Spleen (tissue), 11 donors: ENCODE data around the gene DYNLRB1. TPM values are rescaled to one million over a fixed set of nuclear protein-coding genes. Genes with fewer than 3 reads are reported as not detected.

Experiments used
- DNase-seq: peaks from one replicate; pipeline ENCODE4 v3.0.0-alpha.2; 2020
- H3K27ac ChIP-seq, 8 donors: fragments of 200-600 bp; sonication (generic) in 7 of 8; 1 replicate in 4 of 8; 2 replicates in 4 of 8; pipeline versions ENCODE4 v1.5.0 to v1.8.0; 2016 to 2021; ENCODE audit warnings: inconsistent platforms in 4 of 8, mild to moderate bottlenecking in 4 of 8, moderate library complexity in 1 of 8
- H3K27me3 ChIP-seq, 7 donors: fragments of 200-600 bp; sonication (generic) in 6 of 7; replicated peaks in 1 of 7; 1 replicate in 4 of 7; 2 replicates in 3 of 7; pipeline versions ENCODE4 v1.5.0 to v1.8.0; 2016 to 2021; ENCODE audit warnings: inconsistent platforms in 3 of 7, mild to moderate bottlenecking in 1 of 7
- H3K36me3 ChIP-seq, 6 donors: fragments of 200-600 bp; sonication (generic) in 5 of 6; 1 replicate in 4 of 6; 2 replicates in 2 of 6; pipeline versions ENCODE4 v1.5.0 to v1.8.0; 2016 to 2021; ENCODE audit warnings: inconsistent platforms in 2 of 6
- H3K4me1 ChIP-seq, 6 donors: fragments of 200-600 bp; sonication (generic) in 5 of 6; 1 replicate in 3 of 6; 2 replicates in 3 of 6; pipeline versions ENCODE4 v1.5.0 to v1.8.0; 2016 to 2021; ENCODE audit warnings: inconsistent platforms in 3 of 6
- H3K4me3 ChIP-seq, 8 donors: fragments of 200-600 bp; sonication (generic) in 7 of 8; 1 replicate in 4 of 8; 2 replicates in 4 of 8; pipeline versions ENCODE4 v1.5.0 to v1.8.0; 2016 to 2021; ENCODE audit warnings: inconsistent platforms in 4 of 8, mild to moderate bottlenecking in 4 of 8, moderate library complexity in 2 of 8
- H3K9me3 ChIP-seq, 8 donors: fragments of 200-600 bp; sonication (generic) in 7 of 8; 1 replicate in 4 of 8; 2 replicates in 4 of 8; pipeline versions ENCODE4 v1.5.0 to v1.8.0; 2016 to 2021; ENCODE audit warnings: inconsistent platforms in 4 of 8
- POLR2A ChIP-seq, 3 donors: fragments of 450-650 bp; IDR thresholded peaks; one replicate each; pipeline ENCODE4 v1.5.1; 2017; ENCODE audit warnings: antibody characterized with exemption in 3 of 3, mild to moderate bottlenecking in 1 of 3
- POLR2AphosphoS5 ChIP-seq, 3 donors: sonication (generic); formaldehyde crosslinking; IDR thresholded peaks; one replicate each; pipeline ENCODE4 v1.5.1; 2017; ENCODE audit warnings: antibody characterized with exemption in 3 of 3
- WGBS, 5 donors: extraction: QIAGEN DNeasy Blood & Tissue Kit in 3 of 5; methylation state at CpG; one replicate each; pipeline versions ENCODE4 v1.1.5 to v1.1.7; 2013 to 2018; 5-methylcytosine and 5-hydroxymethylcytosine counted together
- intact Hi-C: fragments of 100-400 bp; cut with DNase I; formaldehyde crosslinking; loops from one replicate; pipeline ENCODE4 v1.15.0; 2023; ENCODE audit warnings: low total_unique reads
- polyA plus RNA-seq, 3 donors: library from polyadenylated mRNA; stranded (reverse); fragments of 200-250 nt; gene quantifications; one replicate each; pipeline ENCODE4 v1.2.1, GENCODE V29; 2013
- total RNA-seq, 7 donors: library from RNA; depleted of rRNA in 3 of 7; stranded (reverse); fragments of >200 nt in 3 of 7; fragmentation: NEBNext Ultra II Directional in 4 of 7; extraction: Animal tissue kit (Norgen Biotek cat#: 25700) in 4 of 7; gene quantifications; one replicate each; pipeline versions ENCODE4 v1.1.0 to v1.2.1, GENCODE V29; 2016 to 2021
- TF ChIP-seq, protein P1 (sequence below), 11 experiments: fragments of 200-600 bp in 7 of 11; fragments of 450-650 bp in 4 of 11; sonication (generic) in 4 of 11; IDR thresholded peaks in 8 of 11; conservative IDR thresholded peaks in 3 of 11; 1 replicate in 7 of 11; 2 replicates in 4 of 11; pipeline versions ENCODE4 v1.4.0 to v1.8.0; 2016 to 2021; ENCODE audit warnings: antibody characterized with exemption in 11 of 11, inconsistent platforms in 4 of 11, mild to moderate bottlenecking in 1 of 11
- donor health status: healthy with polysubstance abuse.
- donor health status: DM: no; HTN: no; CAD: no; lungs with moderate emphysema.
- donor health status: DM: no; HTN: no; CAD: no.
- donor health status: Bipolar disorder and iron deficiency.
- donor health status: healthy.
- donor health status: DM: no; HTN: no; CAD: no.
- donor health status: DM: yes; HTN: yes; CAD: no.

Gene DYNLRB1
- total and polyA plus RNA-seq, 10 donors, result 72.0 to 209 (median 152) TPM

DNA sequence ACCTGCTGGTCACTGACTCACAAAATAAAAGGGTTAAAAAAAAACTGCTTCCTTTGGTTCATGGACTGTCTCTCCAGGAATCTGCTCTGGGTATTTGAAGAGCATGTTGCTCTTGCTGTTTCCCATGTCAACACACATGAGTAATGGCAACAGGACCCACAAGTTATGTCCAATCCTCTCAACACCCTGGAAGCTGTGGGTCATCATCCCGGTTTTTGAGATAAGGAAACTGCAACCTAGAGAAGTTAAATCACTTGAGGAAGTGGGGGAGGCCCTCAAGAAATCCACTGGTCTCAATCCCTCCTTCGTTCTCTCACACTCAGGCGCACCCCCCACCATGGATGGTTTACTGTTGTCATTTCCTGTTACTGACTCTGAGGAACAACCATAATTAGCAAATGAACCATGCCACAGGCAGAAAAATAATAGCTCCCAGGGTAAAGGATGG is 54.7 kb downstream of the DYNLRB1 start:
- Histone ChIP-seq H3K36me3 (peaks cover 0 to 84% (median 14%) of the 10 kb centered on the region in 6 donors), H3K9me3 (no peaks in the 10 kb centered on the region), H3K4me3 (no peak overlapping the region), H3K27ac (peak overlapping the region in 4 of 8 donors; percentile 21 to 24 (median 22)), H3K27me3 (no peaks in the 10 kb centered on the region), H3K4me1 (peaks cover 0 to 11% (median 4%) of the 10 kb centered on the region in 6 donors)
- no peak for DNase-seq
- TF ChIP-seq POLR2A (IDR thresholded peaks at IDR 0.05), result no peak
- no peak for TF ChIP-seq POLR2AphosphoS5 (IDR thresholded peaks at IDR 0.05)
- TF ChIP-seq, protein P1, sequence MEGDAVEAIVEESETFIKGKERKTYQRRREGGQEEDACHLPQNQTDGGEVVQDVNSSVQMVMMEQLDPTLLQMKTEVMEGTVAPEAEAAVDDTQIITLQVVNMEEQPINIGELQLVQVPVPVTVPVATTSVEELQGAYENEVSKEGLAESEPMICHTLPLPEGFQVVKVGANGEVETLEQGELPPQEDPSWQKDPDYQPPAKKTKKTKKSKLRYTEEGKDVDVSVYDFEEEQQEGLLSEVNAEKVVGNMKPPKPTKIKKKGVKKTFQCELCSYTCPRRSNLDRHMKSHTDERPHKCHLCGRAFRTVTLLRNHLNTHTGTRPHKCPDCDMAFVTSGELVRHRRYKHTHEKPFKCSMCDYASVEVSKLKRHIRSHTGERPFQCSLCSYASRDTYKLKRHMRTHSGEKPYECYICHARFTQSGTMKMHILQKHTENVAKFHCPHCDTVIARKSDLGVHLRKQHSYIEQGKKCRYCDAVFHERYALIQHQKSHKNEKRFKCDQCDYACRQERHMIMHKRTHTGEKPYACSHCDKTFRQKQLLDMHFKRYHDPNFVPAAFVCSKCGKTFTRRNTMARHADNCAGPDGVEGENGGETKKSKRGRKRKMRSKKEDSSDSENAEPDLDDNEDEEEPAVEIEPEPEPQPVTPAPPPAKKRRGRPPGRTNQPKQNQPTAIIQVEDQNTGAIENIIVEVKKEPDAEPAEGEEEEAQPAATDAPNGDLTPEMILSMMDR (IDR thresholded peaks at IDR 0.05 in 8 of 11, conservative IDR thresholded peaks at IDR 0.05 in 3 of 11), result no peak
- intact Hi-C loops, result no loop called here
- 28 to 53% (median 40%) methylated on average over 3 of the region's 3 CpGs for WGBS, 5 donors

DNA sequence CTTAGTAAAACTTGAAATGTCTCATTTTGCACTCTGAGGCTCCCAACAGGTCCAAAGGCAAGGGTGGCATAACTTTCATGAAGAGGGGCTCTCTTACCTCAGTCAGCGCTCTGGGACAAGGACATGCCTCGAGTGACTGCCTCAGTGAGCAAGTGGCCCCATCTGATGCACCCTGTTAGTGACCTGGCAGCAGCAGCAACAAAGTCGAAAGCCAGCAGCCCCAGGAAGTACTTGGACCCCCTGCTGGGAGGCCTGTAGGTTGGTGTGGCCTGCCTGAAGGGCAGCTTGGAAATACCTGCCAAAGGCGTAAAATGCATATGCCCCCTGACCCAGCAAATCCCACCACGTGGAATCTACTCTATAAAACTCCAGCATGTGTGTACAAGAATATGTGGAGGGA is 55.5 kb downstream of the DYNLRB1 start:
- Histone ChIP-seq H3K27ac (peak overlapping the region in 1 of 8 donors; percentile 22), H3K27me3 (no peaks in the 10 kb centered on the region), H3K4me1 (peaks cover 0 to 11% (median 2%) of the 10 kb centered on the region in 6 donors), H3K9me3 (no peaks in the 10 kb centered on the region), H3K36me3 (peaks cover 0 to 82% (median 14%) of the 10 kb centered on the region in 6 donors), H3K4me3 (no peak overlapping the region)
- no peak for DNase-seq
- TF ChIP-seq POLR2A (IDR thresholded peaks at IDR 0.05), result no peak
- TF ChIP-seq POLR2AphosphoS5 (IDR thresholded peaks at IDR 0.05), result no peak
- TF ChIP-seq, protein P1 (IDR thresholded peaks at IDR 0.05 in 8 of 11, conservative IDR thresholded peaks at IDR 0.05 in 3 of 11), result no peak
- intact Hi-C loops, result no loop called here
- 91 to 97% (median 95%) methylated on average over 5 of the region's 5 CpGs for WGBS, 5 donors

DNA sequence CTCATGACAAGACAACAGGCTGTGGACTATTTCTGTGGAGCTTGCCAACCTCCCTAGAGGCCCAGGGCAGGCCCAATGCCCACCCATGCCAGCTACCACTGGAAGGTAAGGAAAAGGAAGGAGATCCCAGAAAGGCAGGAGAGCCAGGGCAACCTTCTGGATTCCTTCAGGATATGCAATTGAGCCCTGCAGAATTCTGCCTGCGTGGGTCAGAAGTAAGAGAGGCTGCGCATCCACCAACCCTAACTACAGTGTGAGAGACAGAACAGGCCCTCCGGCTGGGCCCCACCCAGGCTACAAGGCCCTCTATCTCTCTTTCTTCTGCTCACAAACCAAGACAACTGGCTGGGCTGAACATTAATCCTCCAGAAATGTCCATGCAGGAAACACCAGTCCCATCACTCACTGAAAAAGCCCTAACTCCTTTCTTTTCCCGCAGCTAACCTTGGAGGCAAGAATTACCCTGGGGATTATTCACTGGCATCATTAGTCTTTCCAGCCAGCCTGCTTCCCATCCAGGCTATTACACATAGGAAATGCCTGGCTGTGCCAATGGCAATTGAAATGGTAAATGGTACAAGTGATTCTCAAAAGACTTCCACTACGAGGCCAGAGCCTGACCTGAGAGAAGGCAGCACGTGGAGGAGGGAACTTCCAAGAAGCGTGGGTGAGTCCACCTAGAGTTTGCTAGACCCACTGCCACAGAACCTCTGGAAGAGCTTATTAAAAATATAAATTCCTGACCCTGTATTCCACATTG is 57.5 kb downstream of the DYNLRB1 start:
- 89 to 97% (median 95%) methylated on average over 7 of the region's 7 CpGs for WGBS, 5 donors
- peaks cover 0 to 69% (median 12%) of the 10 kb centered on the region in 6 donors for H3K36me3 ChIP-seq
- intact Hi-C loops, result no loop called here
- DNase-seq, result no peak
- H3K4me1 ChIP-seq, result peaks cover 0 to 23% (median 3%) of the 10 kb centered on the region in 6 donors
- no peak overlapping the region for H3K27ac ChIP-seq
- H3K9me3 ChIP-seq, result no peaks in the 10 kb centered on the region
- H3K27me3 ChIP-seq, result no peaks in the 10 kb centered on the region
- TF ChIP-seq POLR2A (IDR thresholded peaks at IDR 0.05) (no peak), POLR2AphosphoS5 (IDR thresholded peaks at IDR 0.05) (no peak)
- TF ChIP-seq, protein P1 (IDR thresholded peaks at IDR 0.05 in 8 of 11, conservative IDR thresholded peaks at IDR 0.05 in 3 of 11), result no peak
- H3K4me3 ChIP-seq, result no peak overlapping the region

DNA sequence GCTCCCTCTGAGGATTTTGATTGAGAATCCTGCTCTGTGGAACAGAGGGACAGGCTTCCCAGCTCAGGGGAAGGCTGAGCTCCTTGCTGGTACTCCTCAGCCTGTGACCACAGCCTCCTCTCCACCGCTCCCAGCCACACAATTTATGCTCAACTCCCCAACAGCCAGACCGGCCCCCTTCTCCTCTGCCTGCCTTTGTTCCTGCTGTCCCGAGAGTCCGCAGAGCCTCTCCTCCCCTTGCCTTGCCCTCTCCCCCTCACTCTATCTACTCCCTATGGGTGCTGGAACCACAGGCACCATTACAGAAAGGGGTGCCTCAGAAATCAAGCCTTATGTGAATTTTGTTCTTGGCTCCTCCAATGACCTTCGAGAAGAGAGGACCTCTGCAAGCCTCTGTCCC is 58.2 kb downstream of the DYNLRB1 start:
- H3K9me3 ChIP-seq, result no peaks in the 10 kb centered on the region
- no peaks in the 10 kb centered on the region for H3K27me3 ChIP-seq
- intact Hi-C loops, result no loop called here
- peaks cover 0 to 30% (median 5%) of the 10 kb centered on the region in 6 donors for H3K4me1 ChIP-seq
- no peak for DNase-seq
- TF ChIP-seq, protein P1 (IDR thresholded peaks at IDR 0.05 in 8 of 11, conservative IDR thresholded peaks at IDR 0.05 in 3 of 11), result no peak
- TF ChIP-seq POLR2AphosphoS5 (IDR thresholded peaks at IDR 0.05) (no peak), POLR2A (IDR thresholded peaks at IDR 0.05) (no peak)
- peaks cover 0 to 68% (median 11%) of the 10 kb centered on the region in 6 donors for H3K36me3 ChIP-seq
- no peak overlapping the region for H3K4me3 ChIP-seq
- 94 to 99% (median 97%) methylated on average over 5 of the region's 5 CpGs for whole genome bisulfite sequencing, 5 donors
- no peak overlapping the region for H3K27ac ChIP-seq
